H1 (cell line): ENCODE measurements around the gene CFAP100. TPM values are rescaled to one million over a fixed set of nuclear protein-coding genes. Genes with fewer than 3 reads are reported as not detected.

ENCODE experiments used
- CTCF ChIA-PET: fragments of 300-600 bp; sonication (Branson Sonifier 250); formaldehyde crosslinking; loops from one replicate; lab custom pipeline; 2021; ENCODE audit not compliant: partially characterized antibody; lab: Charles Lee
- POLR2A ChIA-PET: fragments of 300-600 bp; sonication (Branson Sonifier 250); formaldehyde crosslinking; loops from one replicate; lab custom pipeline; 2021; ENCODE audit warnings: inconsistent platforms; ENCODE audit not compliant: partially characterized antibody; lab: Charles Lee
- DNase-seq, 2 experiments: peaks; one replicate each; pipeline versions ENCODE4 v3.0.0 to v3.0.0-alpha.2; 2010 to 2022; ENCODE audit warnings: low spot score in 2 of 2, low read depth in 1 of 2, mixed read lengths in 1 of 2
- FAIRE-seq: peaks from 2 replicates; lab custom pipeline; 2011; peaks lifted over from hg19 to GRCh38; lab: Jason Lieb, UNC
- H2AFZ ChIP-seq: 2 replicates; pipeline ENCODE4 v1.8.1; 2012; ENCODE audit warnings: low read length, inconsistent platforms
- H2AK5ac ChIP-seq: 2 replicates; pipeline ENCODE4 v1.6.1; 2013; ENCODE audit warnings: low read depth, low read length
- H2BK120ac ChIP-seq: replicated peaks from 2 replicates; pipeline ENCODE3; 2013; ENCODE audit warnings: low read depth, low read length, inconsistent platforms
- H2BK12ac ChIP-seq: 2 replicates; pipeline ENCODE4 v1.6.1; 2013; ENCODE audit warnings: low read depth, low read length
- H2BK15ac ChIP-seq: 2 replicates; pipeline ENCODE4 v1.6.1; 2013; ENCODE audit warnings: low read length
- H2BK20ac ChIP-seq: 2 replicates; pipeline ENCODE4 v1.6.1; 2013; ENCODE audit warnings: low read length
- H2BK5ac ChIP-seq: 2 replicates; pipeline ENCODE4 v1.6.1; 2013; ENCODE audit warnings: low read depth, low read length
- H3K14ac ChIP-seq: 2 replicates; pipeline ENCODE4 v1.6.1; 2013; ENCODE audit warnings: inconsistent platforms; ENCODE audit not compliant: insufficient read length
- H3K18ac ChIP-seq: 2 replicates; pipeline ENCODE4 v1.6.1; 2013; ENCODE audit warnings: low read length; ENCODE audit errors: extremely low read depth
- H3K23ac ChIP-seq: 2 replicates; pipeline ENCODE4 v1.6.1; 2013; ENCODE audit warnings: inconsistent platforms; ENCODE audit not compliant: insufficient read length
- H3K23me2 ChIP-seq: 2 replicates; pipeline ENCODE4 v1.6.1; 2013; ENCODE audit warnings: low read depth, low read length
- H3K27ac ChIP-seq: 2 replicates; pipeline ENCODE4 v1.6.1; 2011; ENCODE audit warnings: low read depth, low read length, inconsistent platforms
- H3K27me3 ChIP-seq, 4 experiments: replicated peaks in 1 of 4; 1 replicate in 1 of 4; 2 replicates in 3 of 4; pipeline versions ENCODE4 v1.6.1 to v1.8.1; 2011 to 2013; ENCODE audit warnings: low read length in 3 of 4, mild to moderate bottlenecking in 3 of 4, inconsistent platforms in 2 of 4, mixed read lengths in 2 of 4, moderate library complexity in 1 of 4; ENCODE audit not compliant: control insufficient read depth in 3 of 4, insufficient read depth in 3 of 4; ENCODE audit errors: extremely low read depth in 1 of 4
- H3K36me3 ChIP-seq, 4 experiments: 2 replicates each; pipeline versions ENCODE4 v1.6.1 to v1.8.1; 2011 to 2013; ENCODE audit warnings: mild to moderate bottlenecking in 4 of 4, low read length in 3 of 4, moderate library complexity in 2 of 4, control low read depth in 1 of 4, inconsistent platforms in 1 of 4; ENCODE audit not compliant: insufficient read depth in 4 of 4, control insufficient read depth in 2 of 4
- H3K4ac ChIP-seq: replicated peaks from 2 replicates; pipeline ENCODE3; 2013; ENCODE audit warnings: low read length, low read depth, mixed read lengths, inconsistent platforms; ENCODE audit not compliant: insufficient read length
- H3K4me1 ChIP-seq, 4 experiments: replicated peaks in 1 of 4; 1 replicate in 1 of 4; 2 replicates in 3 of 4; pipeline versions ENCODE4 v1.6.1 to v1.8.1; 2011 to 2013; ENCODE audit warnings: low read length in 3 of 4, inconsistent platforms in 2 of 4, mixed read lengths in 1 of 4; ENCODE audit not compliant: insufficient read depth in 4 of 4, control insufficient read depth in 3 of 4
- H3K4me2 ChIP-seq, 2 experiments: 2 replicates each; pipeline versions ENCODE4 v1.6.1 to v1.8.1; 2011 to 2013; ENCODE audit warnings: low read depth in 2 of 2, low read length in 2 of 2, control low read depth in 1 of 2, inconsistent platforms in 1 of 2, mild to moderate bottlenecking in 1 of 2; ENCODE audit not compliant: insufficient read depth in 1 of 2
- H3K4me3 ChIP-seq, 4 experiments: fragments of 200-600, 300-600 bp in 1 of 4; sonication (generic), shearing (Covaris generic), sonication (Bioruptor Twin) in 1 of 4; 2 replicates each; pipeline versions ENCODE4 v1.5.1 to v1.8.1; 2011 to 2016; ENCODE audit warnings: low read length in 4 of 4, low read depth in 3 of 4, control low read depth in 2 of 4, inconsistent platforms in 2 of 4, mild to moderate bottlenecking in 2 of 4, mixed read lengths in 1 of 4, moderate library complexity in 1 of 4; ENCODE audit not compliant: insufficient read depth in 2 of 4; ENCODE audit errors: extremely low read depth in 1 of 4
- H3K56ac ChIP-seq: replicated peaks from 2 replicates; pipeline ENCODE3; 2013; ENCODE audit warnings: low read depth, mild to moderate bottlenecking, mixed read lengths, low read length, inconsistent platforms; ENCODE audit not compliant: insufficient read length
- H3K79me1 ChIP-seq: 2 replicates; pipeline ENCODE4 v1.6.1; 2013; ENCODE audit warnings: low read depth, low read length, control low read depth
- H3K79me2 ChIP-seq, 2 experiments: 2 replicates each; pipeline versions ENCODE4 v1.6.1 to v1.8.1; 2012 to 2013; ENCODE audit warnings: low read length in 2 of 2, mild to moderate bottlenecking in 2 of 2, inconsistent platforms in 1 of 2; ENCODE audit not compliant: insufficient read depth in 2 of 2, control insufficient read depth in 1 of 2
- H3K9ac ChIP-seq, 4 experiments: replicated peaks in 1 of 4; 1 replicate in 1 of 4; 2 replicates in 3 of 4; pipeline versions ENCODE4 v1.6.1 to v1.8.1; 2011 to 2013; ENCODE audit warnings: low read depth in 3 of 4, low read length in 3 of 4, control low read depth in 2 of 4, mild to moderate bottlenecking in 2 of 4, moderate library complexity in 2 of 4, inconsistent platforms in 1 of 4; ENCODE audit errors: extremely low read depth in 1 of 4
- H3K9me3 ChIP-seq, 2 experiments: 2 replicates each; pipeline versions ENCODE4 v1.6.1 to v1.8.1; 2012 to 2013; ENCODE audit warnings: mild to moderate bottlenecking in 2 of 2, moderate library complexity in 2 of 2, control low read depth in 1 of 2, inconsistent platforms in 1 of 2, low read depth in 1 of 2, low read length in 1 of 2, mixed read lengths in 1 of 2; ENCODE audit not compliant: insufficient read depth in 2 of 2
- H4K20me1 ChIP-seq, 2 experiments: replicated peaks in 1 of 2; 2 replicates each; pipeline versions ENCODE3 to v1.8.1; 2011 to 2013; ENCODE audit warnings: inconsistent platforms in 2 of 2, low read length in 2 of 2, mild to moderate bottlenecking in 1 of 2; ENCODE audit not compliant: insufficient read depth in 2 of 2, control insufficient read depth in 1 of 2
- H4K5ac ChIP-seq: 2 replicates; pipeline ENCODE4 v1.6.1; 2013; ENCODE audit warnings: low read length, low read depth, mixed read lengths, inconsistent platforms; ENCODE audit not compliant: insufficient read length
- H4K8ac ChIP-seq: 2 replicates; pipeline ENCODE4 v1.8.0; 2013; ENCODE audit warnings: mild to moderate bottlenecking, moderate library complexity, low read length, inconsistent platforms; ENCODE audit not compliant: insufficient read depth; ENCODE audit errors: extremely low read depth
- H4K91ac ChIP-seq: replicated peaks from 2 replicates; pipeline ENCODE3; 2013; ENCODE audit warnings: low read length, mixed read lengths, inconsistent platforms; ENCODE audit not compliant: insufficient read length
- BCL11A ChIP-seq, 2 experiments: IDR thresholded peaks; one replicate each; pipeline ENCODE4 v1.6.1; 2011; ENCODE audit warnings: low read depth in 2 of 2, low read length in 2 of 2, mild to moderate bottlenecking in 2 of 2
- CEBPB ChIP-seq: IDR thresholded peaks from 2 replicates; pipeline ENCODE4 v1.6.1; 2012; ENCODE audit warnings: low read depth, low read length
- CHD2 ChIP-seq: IDR thresholded peaks from 2 replicates; pipeline ENCODE4 v1.6.1; 2012; ENCODE audit warnings: low read length, improper control_type of control experiment
- HDAC6 ChIP-seq: IDR thresholded peaks from one replicate; pipeline ENCODE4 v1.7.1; 2012; ENCODE audit warnings: low read depth, mild to moderate bottlenecking, inconsistent platforms, low read length, moderate library complexity
- NANOG ChIP-seq: IDR thresholded peaks from 2 replicates; pipeline ENCODE4 v1.6.1; 2011; ENCODE audit warnings: low read length, low read depth, mild to moderate bottlenecking, inconsistent platforms; ENCODE audit not compliant: insufficient read depth, poor library complexity, severe bottlenecking
- NRF1 ChIP-seq: IDR thresholded peaks from 2 replicates; pipeline ENCODE4 v1.6.1; 2011; ENCODE audit warnings: mild to moderate bottlenecking, low read depth, low read length, improper control_type of control experiment
- POU5F1 ChIP-seq: IDR thresholded peaks from 2 replicates; pipeline ENCODE4 v1.6.1; 2011; ENCODE audit warnings: low read depth, mild to moderate bottlenecking, low read length, moderate library complexity
- RAD21 ChIP-seq, 2 experiments: IDR thresholded peaks in 1 of 2; conservative IDR thresholded peaks in 1 of 2; 2 replicates each; pipeline ENCODE4 v1.6.1; 2011; ENCODE audit warnings: low read depth in 2 of 2, low read length in 2 of 2, improper control_type of control experiment in 1 of 2, inconsistent platforms in 1 of 2, mild to moderate bottlenecking in 1 of 2, moderate library complexity in 1 of 2
- RBBP5 ChIP-seq: IDR thresholded peaks from 2 replicates; pipeline ENCODE4 v1.7.1; 2012; ENCODE audit warnings: low read depth, mild to moderate bottlenecking, inconsistent platforms, low read length, moderate library complexity, borderline replicate concordance
- SAP30 ChIP-seq: fragments of 300-600 bp; sonication (generic); IDR thresholded peaks from 2 replicates; pipeline ENCODE4 v1.7.1; 2012; ENCODE audit warnings: low read length, moderate library complexity, mild to moderate bottlenecking, inconsistent platforms; ENCODE audit not compliant: insufficient read depth, insufficient replicate concordance
- SIRT6 ChIP-seq: IDR thresholded peaks from one replicate; pipeline ENCODE4 v1.7.1; 2012; ENCODE audit warnings: low read length, inconsistent platforms
- SUZ12 ChIP-seq: fragments of 200-600 bp; sonication (generic); IDR thresholded peaks from 2 replicates; pipeline ENCODE4 v1.6.1; 2012; ENCODE audit warnings: mild to moderate bottlenecking, inconsistent platforms, low read length, moderate library complexity, mixed read lengths
- TCF12 ChIP-seq: IDR thresholded peaks from 2 replicates; pipeline ENCODE4 v1.6.1; 2011; ENCODE audit warnings: low read depth, mild to moderate bottlenecking, low read length
- WGBS, 2 experiments: shearing (Covaris generic) in 1 of 2; methylation state at CpG; one replicate each; pipeline versions ENCODE4 v1.1.6 to v1.1.7; 2013 to 2015; ENCODE audit warnings: low lambda C conversion rate in 2 of 2, mixed read lengths in 2 of 2, inconsistent platforms in 1 of 2, low coverage in 1 of 2, missing lambda C conversion rate in 1 of 2; ENCODE audit not compliant: insufficient replicate concordance in 2 of 2, insufficient coverage in 1 of 2, insufficient read length in 1 of 2; ENCODE audit errors: extremely low coverage in 1 of 2, missing lambda C conversion rate in 1 of 2; 5-methylcytosine and 5-hydroxymethylcytosine counted together
- polyA plus RNA-seq, 7 experiments: library from polyadenylated mRNA; depleted of rRNA in 3 of 7; stranded (reverse) in 5 of 7; unstranded in 2 of 7; fragments of >200 nt in 5 of 7; fragments of 200-250 nt in 2 of 7; gene quantifications; 1 replicate in 5 of 7; 2 replicates in 1 of 7; 4 replicates in 1 of 7; pipeline versions ENCODE4 v1.2.1 to v1.2.3, GENCODE V29; 2011 to 2013; ENCODE audit warnings: missing spikeins in 2 of 7, mixed read lengths in 2 of 7
- total RNA-seq: library from RNA; stranded (reverse); fragmentation: NEBNext Ultra II Directional; extraction: Animal tissue kit (Norgen Biotek cat#: 25700); gene quantifications from 2 replicates; pipeline ENCODE4 v1.2.1, GENCODE V29; 2021

Gene CFAP100
- total and polyA plus RNA-seq, 2 of the 8 experiments (the other 6 are each of a cell fraction or from before 2014, with no cell fraction given) = 0.17 TPM; not detected in 1

DNA sequence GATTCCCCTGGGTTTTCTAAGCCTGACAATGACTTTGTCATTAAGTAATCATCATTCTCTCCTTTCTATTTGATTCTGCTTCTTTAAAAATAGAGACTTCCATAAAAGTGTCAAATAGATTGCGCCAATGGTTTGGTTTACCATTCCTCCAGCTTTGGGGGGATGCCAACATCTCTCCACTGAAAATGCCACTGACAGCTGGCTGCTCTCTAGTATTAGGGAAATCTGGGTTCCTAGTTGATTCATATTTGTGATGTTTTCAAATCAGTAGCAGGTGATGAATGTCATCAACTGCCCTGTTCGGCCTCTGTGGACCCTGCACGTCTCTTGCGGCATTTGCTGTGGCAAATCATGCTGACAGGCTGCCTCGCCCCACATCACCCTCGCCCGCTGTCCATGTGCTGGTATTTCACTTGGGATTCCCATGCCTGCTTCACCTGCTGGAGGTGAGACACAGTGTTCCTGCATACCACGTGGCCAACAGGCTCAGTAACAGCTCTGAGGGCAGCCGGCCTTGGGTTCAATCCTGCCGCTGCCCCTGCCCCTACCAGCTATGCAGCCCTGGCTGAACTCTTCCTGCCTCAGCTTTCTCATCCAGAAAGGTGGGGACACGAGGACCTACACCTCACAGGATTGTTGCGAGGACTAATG lies 52.9 kb downstream of the CFAP100 start:
- Histone ChIP-seq H3K23ac (no peak overlapping the region), H3K27ac (no peak overlapping the region), H3K14ac (no peak overlapping the region), H3K18ac (no peak overlapping the region), H2BK120ac (no peak overlapping the region), H3K36me3 (peaks cover 0 to 12% (median 5%) of the 10 kb centered on the region in 4 experiments; a peak in 6 of 8 replicates), H3K4me3 (no peak overlapping the region), H3K56ac (no peak overlapping the region), H3K27me3 (no peaks in the 10 kb centered on the region), H3K4ac (no peak overlapping the region), H3K9me3 (no peaks in the 10 kb centered on the region), H4K5ac (no peak overlapping the region), H3K79me2 (no peaks in the 10 kb centered on the region; a peak in 1 of 4 replicates), H3K79me1 (peaks cover 3% of the 10 kb centered on the region; the same call in 1 of the 2 replicates), H3K4me2 (no peak overlapping the region), H2BK20ac (no peak overlapping the region), H2BK12ac (no peak overlapping the region), H4K91ac (no peak overlapping the region), H2AFZ (no peak overlapping the region), H3K9ac (no peak overlapping the region), H4K8ac (no peak overlapping the region), H4K20me1 (peaks cover 3 to 6% of the 10 kb centered on the region in 2 experiments), H2AK5ac (no peak overlapping the region), H3K23me2 (0 out of 2 replicates have a peak, but pooled peaks cover 2% of the 10 kb centered on the region), H3K4me1 (peaks cover 0 to 9% (median 2%) of the 10 kb centered on the region in 4 experiments; a peak in 3 of 7 replicates), H2BK5ac (no peak overlapping the region), H2BK15ac (no peak overlapping the region)
- CTCF ChIA-PET = interaction anchor here (0.9 to 1.7 kb wide), 8 partner anchors 8 to 926 kb away, joined by 3 to 5 read pairs (median 3); no protein-coding TSS in a partner anchor
- no peak for TF ChIP-seq NRF1
- no peak for TF ChIP-seq BCL11A (IDR thresholded peaks at IDR 0.05; ENCODE audit: low read depth in 2 of 2, low read length in 2 of 2)
- no peak for TF ChIP-seq POU5F1
- TF ChIP-seq SAP30 = no peak
- no peak for TF ChIP-seq SIRT6
- no peak for TF ChIP-seq TCF12
- TF ChIP-seq NANOG = no peak
- no peak for TF ChIP-seq SUZ12
- TF ChIP-seq CEBPB = no peak
- no peak for TF ChIP-seq RBBP5
- no peak for TF ChIP-seq HDAC6
- no peak for TF ChIP-seq CHD2
- no peak for TF ChIP-seq RAD21 (IDR thresholded peaks at IDR 0.05 in 1 of 2, conservative IDR thresholded peaks at IDR 0.05 in 1 of 2; ENCODE audit: low read depth in 2 of 2, low read length in 2 of 2)
- no peak for DNase-seq
- no peak for FAIRE-seq
- POLR2A ChIA-PET = interaction anchor here (1.1 to 4.7 kb wide), 4 partner anchors 8 to 25 kb away, joined by 3 to 13 read pairs (median 6); no protein-coding TSS in a partner anchor
- WGBS, 2 experiments = 86% methylated on average over 9 of the region's 12 CpGs; no CpG with 5 or more reads in 1 of the 2 experiments
